ENCODE results near the gene BCKDK. TPM values are rescaled to one million over a fixed set of nuclear protein-coding genes. Genes with fewer than 3 reads are reported as not detected.

Gene BCKDK
- total RNA-seq, 1 experiment from 2014 or later = 57.0 TPM

DNA sequence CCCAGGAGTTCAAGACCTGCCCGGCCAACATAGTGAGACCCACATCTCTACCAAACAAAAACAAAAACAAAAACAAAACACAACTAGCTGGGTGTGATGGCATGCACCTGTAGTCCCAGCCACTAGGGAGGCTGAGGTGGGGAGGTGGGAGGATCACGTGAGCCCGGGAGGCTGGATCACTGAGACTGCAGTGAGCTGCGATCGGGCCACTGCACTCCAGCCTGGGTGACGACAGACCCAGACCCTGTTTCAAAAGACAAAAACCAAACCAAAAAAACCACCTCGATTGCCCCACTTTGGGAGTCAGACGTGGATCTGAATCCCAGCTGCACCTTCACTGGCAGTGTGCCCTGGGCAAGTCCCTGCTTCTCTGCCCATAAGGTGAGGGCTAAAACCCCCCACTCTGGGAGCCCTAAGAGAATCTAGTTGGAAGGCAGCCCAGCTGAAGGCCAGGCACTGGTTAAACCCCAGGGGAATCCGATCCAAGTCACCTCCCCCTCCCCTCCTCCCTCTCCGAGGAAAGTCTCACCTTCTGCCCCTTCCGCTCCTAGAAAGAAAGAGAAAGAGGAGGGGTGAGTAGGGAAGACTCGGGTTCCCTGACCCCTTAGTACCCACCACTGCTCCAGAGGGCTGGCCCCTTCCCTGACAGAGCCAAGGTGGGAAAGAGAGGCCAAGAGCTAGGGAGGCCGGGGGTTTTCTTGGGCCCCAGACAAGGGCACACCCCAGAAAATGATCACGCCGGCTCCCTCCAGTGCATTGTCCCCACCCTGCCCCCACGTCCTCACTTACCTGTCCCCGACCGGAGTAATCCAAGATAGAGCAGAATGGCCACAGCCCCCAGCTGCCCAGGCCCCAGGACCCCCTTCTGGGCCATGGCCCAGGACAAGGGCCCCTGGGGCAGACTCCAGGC is 26.7 kb downstream of the BCKDK start:
- peaks cover 4% of the 10 kb centered on the region; the same call in 1 of the 2 replicates for H3K79me2 ChIP-seq (ENCODE audit: insufficient read depth, low read length)
- no peak overlapping the region for H4K91ac ChIP-seq (ENCODE audit: insufficient read length, low read depth, low read length)
- H3K56ac ChIP-seq (ENCODE audit: insufficient read length, low read depth, low read length) = no peak overlapping the region
- H3K27ac Mint-ChIP-seq = peak overlapping the region; percentile 95 to 99 (median 97)
- H3K4me3 Mint-ChIP-seq = peak overlapping the region; percentile 81 to 92
- no peaks in the 10 kb centered on the region; a peak in 1 of 5 replicates for H3K9me3 Mint-ChIP-seq
- no peak overlapping the region for H3T11ph ChIP-seq (ENCODE audit: low read length)
- TF ChIP-seq, protein P1, sequence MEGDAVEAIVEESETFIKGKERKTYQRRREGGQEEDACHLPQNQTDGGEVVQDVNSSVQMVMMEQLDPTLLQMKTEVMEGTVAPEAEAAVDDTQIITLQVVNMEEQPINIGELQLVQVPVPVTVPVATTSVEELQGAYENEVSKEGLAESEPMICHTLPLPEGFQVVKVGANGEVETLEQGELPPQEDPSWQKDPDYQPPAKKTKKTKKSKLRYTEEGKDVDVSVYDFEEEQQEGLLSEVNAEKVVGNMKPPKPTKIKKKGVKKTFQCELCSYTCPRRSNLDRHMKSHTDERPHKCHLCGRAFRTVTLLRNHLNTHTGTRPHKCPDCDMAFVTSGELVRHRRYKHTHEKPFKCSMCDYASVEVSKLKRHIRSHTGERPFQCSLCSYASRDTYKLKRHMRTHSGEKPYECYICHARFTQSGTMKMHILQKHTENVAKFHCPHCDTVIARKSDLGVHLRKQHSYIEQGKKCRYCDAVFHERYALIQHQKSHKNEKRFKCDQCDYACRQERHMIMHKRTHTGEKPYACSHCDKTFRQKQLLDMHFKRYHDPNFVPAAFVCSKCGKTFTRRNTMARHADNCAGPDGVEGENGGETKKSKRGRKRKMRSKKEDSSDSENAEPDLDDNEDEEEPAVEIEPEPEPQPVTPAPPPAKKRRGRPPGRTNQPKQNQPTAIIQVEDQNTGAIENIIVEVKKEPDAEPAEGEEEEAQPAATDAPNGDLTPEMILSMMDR (conservative IDR thresholded peaks at IDR 0.05) = peak; percentile 30; the same call in 1 of the 3 replicates
- no peak overlapping the region; the same call in 1 of the 2 replicates for H3K4ac ChIP-seq (ENCODE audit: low read depth, low read length)
- H3K9me3 ChIP-seq (ENCODE audit: control insufficient read depth, low read depth, low read length) = no peaks in the 10 kb centered on the region
- H2BK15ac ChIP-seq (ENCODE audit: low read depth, low read length) = no peak overlapping the region; the same call in 1 of the 2 replicates
- peak overlapping the region; percentile 38 for H3K4me2 ChIP-seq (ENCODE audit: insufficient read depth, insufficient read length, low read length)
- no peak overlapping the region for H4K8ac ChIP-seq (replicated peaks; ENCODE audit: insufficient read length, low read depth, low read length)
- H3K27me3 Mint-ChIP-seq (ENCODE audit: low read depth) = no peaks in the 10 kb centered on the region
- whole genome bisulfite sequencing (ENCODE audit: extremely low coverage, insufficient read length, low lambda C conversion rate) = no CpG with 5 or more reads among the region's 18 CpGs
- H3K27ac ChIP-seq (ENCODE audit: insufficient read length, low read depth, low read length) = no peak overlapping the region
- H3K14ac ChIP-seq (ENCODE audit: insufficient read depth, low read length) = 0 out of 2 replicates have a peak overlapping the region, but pooled peaks have one; percentile 56
- no peak overlapping the region for H2BK5ac ChIP-seq (ENCODE audit: insufficient read length, low read length)
- peak overlapping the region; percentile 89 for H3K18ac ChIP-seq (ENCODE audit: insufficient read length, low read depth, low read length)
- no peak overlapping the region for H4K5ac ChIP-seq (ENCODE audit: insufficient read length, low read depth, low read length)
- no peaks in the 10 kb centered on the region for H4K20me1 ChIP-seq (ENCODE audit: control insufficient read depth, insufficient read depth, insufficient read length)
- peaks cover 55 to 67% of the 10 kb centered on the region in 2 experiments for H3K4me1 Mint-ChIP-seq
- H3K23me2 ChIP-seq (ENCODE audit: insufficient read length, low read depth, low read length, poor library complexity, severe bottlenecking) = peaks cover 5% of the 10 kb centered on the region
- no peak overlapping the region for H3K23ac ChIP-seq (ENCODE audit: insufficient read length, low read depth, low read length)
- H2BK20ac ChIP-seq (ENCODE audit: low read depth, low read length, poor library complexity, severe bottlenecking) = no peak overlapping the region
- H3K4me1 ChIP-seq (ENCODE audit: insufficient read depth, low read length) = peaks cover 18% of the 10 kb centered on the region; the same call in 1 of the 2 replicates
- no peak overlapping the region for H2BK120ac ChIP-seq (ENCODE audit: low read depth, low read length, poor library complexity, severe bottlenecking)
- H3K27me3 ChIP-seq (ENCODE audit: insufficient read depth, low read length) = no peaks in the 10 kb centered on the region
- peak; percentile 80 for DNase-seq
- peaks cover 27 to 34% (median 27%) of the 10 kb centered on the region in 3 experiments for H3K36me3 Mint-ChIP-seq (ENCODE audit: insufficient read depth in 1 of 3, low read depth in 3 of 3)
- H2AFZ ChIP-seq (ENCODE audit: low read length) = no peak overlapping the region
- no peak overlapping the region for H2AK5ac ChIP-seq (ENCODE audit: insufficient read length, low read length)
- H3K9ac ChIP-seq (ENCODE audit: extremely low read depth, insufficient read length, low read length) = peak overlapping the region; percentile 81
- peaks cover 5% of the 10 kb centered on the region for H3K79me1 ChIP-seq (ENCODE audit: insufficient read depth, low read depth, low read length, poor library complexity, severe bottlenecking)
- no peak overlapping the region for H2BK12ac ChIP-seq (ENCODE audit: insufficient read length, low read depth, low read length)

Measured in H9 (cell line).